Tibial nerve (tissue), 4 donors: ENCODE measurements around the gene RNF222. TPM values are rescaled to one million over a fixed set of nuclear protein-coding genes. Genes with fewer than 3 reads are reported as not detected.

Source experiments
- DNase-seq, 2 donors: peaks; one replicate each; pipeline ENCODE4 v3.0.0-alpha.2; 2019; ENCODE audit warnings: low spot score in 2 of 2
- H3K27ac ChIP-seq, 4 donors: fragments of 200-600 bp; sonication (generic) in 3 of 4; one replicate each; pipeline ENCODE4 v1.5.1; 2017 to 2019; ENCODE audit warnings: mild to moderate bottlenecking in 1 of 4
- H3K27me3 ChIP-seq, 2 donors: fragments of 200-600 bp; sonication (generic) in 1 of 2; one replicate each; pipeline versions ENCODE4 v1.5.1 to v1.6.0; 2017 to 2019
- H3K36me3 ChIP-seq, 3 donors: fragments of 200-600 bp; sonication (generic); one replicate each; pipeline ENCODE4 v1.5.1; 2018 to 2019
- H3K4me1 ChIP-seq, 4 donors: fragments of 200-600 bp; sonication (generic) in 3 of 4; one replicate each; pipeline ENCODE4 v1.5.1; 2017 to 2019
- H3K4me3 ChIP-seq, 4 donors: fragments of 200-600 bp; sonication (generic) in 3 of 4; one replicate each; pipeline ENCODE4 v1.5.1; 2017 to 2019; ENCODE audit warnings: mild to moderate bottlenecking in 1 of 4, moderate library complexity in 1 of 4
- H3K9me3 ChIP-seq, 4 donors: fragments of 200-600 bp; sonication (generic) in 3 of 4; one replicate each; pipeline ENCODE4 v1.5.1; 2017 to 2019
- CTCF ChIP-seq, 5 experiments: fragments of 200-600 bp in 3 of 5; fragments of 450-650 bp in 2 of 5; sonication (generic) in 3 of 5; IDR thresholded peaks; one replicate each; pipeline ENCODE4 v1.5.1; 2016 to 2019; ENCODE audit warnings: antibody characterized with exemption in 5 of 5, mild to moderate bottlenecking in 3 of 5, moderate library complexity in 2 of 5
- EP300 ChIP-seq, 2 donors: sonication (generic); formaldehyde crosslinking; IDR thresholded peaks; one replicate each; pipeline ENCODE4 v1.6.1; 2017; ENCODE audit warnings: antibody characterized with exemption in 2 of 2, mild to moderate bottlenecking in 1 of 2
- POLR2A ChIP-seq, 2 donors: fragments of 450-650 bp; IDR thresholded peaks; one replicate each; pipeline ENCODE4 v1.6.1; 2017; ENCODE audit warnings: antibody characterized with exemption in 2 of 2, mild to moderate bottlenecking in 2 of 2, moderate library complexity in 2 of 2
- WGBS, 2 donors: methylation state at CpG; one replicate each; pipeline ENCODE4 v1.1.5; 2018; 5-methylcytosine and 5-hydroxymethylcytosine counted together
- total RNA-seq, 4 donors: library from RNA; depleted of rRNA; stranded (reverse); fragments of >200 nt; gene quantifications; one replicate each; pipeline ENCODE4 v1.1.0, GENCODE V29; 2016

RNF222 gene
- total RNA-seq, 4 donors from 2014 or later: 0.59 TPM; not detected in 3

GRCh38 chr17:8345951-8346665, 51.5 kb downstream of the RNF222 start:
- no peak overlapping the region for H3K27ac ChIP-seq
- H3K4me3 ChIP-seq: no peak overlapping the region
- WGBS, 2 donors: 79 to 82% methylated on average over 5 of the region's 5 CpGs
- TF ChIP-seq POLR2A (IDR thresholded peaks at IDR 0.05) (no peak), EP300 (IDR thresholded peaks at IDR 0.05) (no peak), CTCF (IDR thresholded peaks at IDR 0.05) (no peak)
- no peaks in the 10 kb centered on the region for H3K9me3 ChIP-seq
- H3K36me3 ChIP-seq: no peaks in the 10 kb centered on the region
- no peak for DNase-seq
- H3K27me3 ChIP-seq: peaks cover 0 to 10% of the 10 kb centered on the region in 2 donors
- no peaks in the 10 kb centered on the region for H3K4me1 ChIP-seq

GRCh38 chr17:8345052-8345690, 52.5 kb downstream of the RNF222 start:
- WGBS, 2 donors: 70% methylated on average over 6 of the region's 6 CpGs
- TF ChIP-seq POLR2A (IDR thresholded peaks at IDR 0.05) (no peak), EP300 (IDR thresholded peaks at IDR 0.05) (no peak), CTCF (IDR thresholded peaks at IDR 0.05) (no peak)
- H3K27ac ChIP-seq: no peak overlapping the region

DNA sequence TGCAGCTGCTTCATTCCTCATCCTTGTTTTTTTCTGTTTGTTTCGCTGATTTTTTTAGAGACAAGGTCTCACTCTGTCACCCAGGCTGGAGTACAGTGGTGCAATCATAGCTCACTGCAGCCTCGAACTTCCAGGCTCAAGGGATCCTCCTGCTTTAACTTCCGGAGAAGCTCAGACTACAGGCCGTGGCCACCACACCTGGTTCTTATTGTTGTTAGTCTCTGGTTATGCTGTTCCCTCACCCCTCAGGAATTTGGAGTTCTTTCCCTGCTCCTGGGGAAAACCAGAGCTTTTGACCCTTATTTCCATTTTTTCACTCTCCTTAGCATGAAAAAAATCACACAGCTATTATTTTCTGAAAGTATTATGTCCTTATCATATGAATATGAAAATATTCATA, 56.2 kb downstream of the RNF222 start:
- Histone ChIP-seq H3K4me3 (no peak overlapping the region), H3K27me3 (peaks cover 0 to 7% of the 10 kb centered on the region in 2 donors), H3K4me1 (no peaks in the 10 kb centered on the region), H3K9me3 (no peaks in the 10 kb centered on the region), H3K27ac (no peak overlapping the region), H3K36me3 (no peaks in the 10 kb centered on the region)
- no peak for TF ChIP-seq CTCF (IDR thresholded peaks at IDR 0.05)
- no peak for TF ChIP-seq POLR2A (IDR thresholded peaks at IDR 0.05)
- no peak for TF ChIP-seq EP300 (IDR thresholded peaks at IDR 0.05)
- no peak for DNase-seq
- 40 to 46% methylated on average over 4 of the region's 4 CpGs for WGBS, 2 donors

More at GRCh38 chr17:8345052-8345690, 52.5 kb downstream of the RNF222 start:
- Histone ChIP-seq H3K4me3 (no peak overlapping the region), H3K9me3 (no peaks in the 10 kb centered on the region), H3K36me3 (no peaks in the 10 kb centered on the region), H3K27me3 (peaks cover 0 to 10% of the 10 kb centered on the region in 2 donors), H3K4me1 (no peaks in the 10 kb centered on the region)
- no peak for DNase-seq

Other genes with a start within 250 kb of the RNF222 start
- 100 to 1,000 TPM; 157 to 328 (median 204) TPM for gene PER1, start 245.4 kb downstream of the RNF222 start, total RNA-seq
- gene VAMP2, start 234.9 kb downstream of the RNF222 start, total RNA-seq: 10 to 100 TPM; 48.0 to 72.1 (median 59.0) TPM
- gene TMEM107, start 221.4 kb downstream of the RNF222 start, total RNA-seq: 10 to 100 TPM; 28.2 to 47.1 (median 38.2) TPM
- gene BORCS6, start 207.6 kb downstream of the RNF222 start, total RNA-seq: 10 to 100 TPM; 13.8 to 22.4 (median 19.4) TPM
- 10 to 100 TPM; 31.2 to 78.1 (median 39.6) TPM for gene AURKB, start 187.3 kb downstream of the RNF222 start, total RNA-seq
- gene CTC1, start 149.8 kb downstream of the RNF222 start, total RNA-seq: 10 to 100 TPM; 22.3 to 30.1 (median 25.3) TPM
- 10 to 100 TPM; 19.2 to 39.9 (median 29.5) TPM for gene PFAS, start 148.5 kb downstream of the RNF222 start, total RNA-seq
- gene RANGRF, start 109.2 kb downstream of the RNF222 start, total RNA-seq: 10 to 100 TPM; 23.0 to 35.4 (median 25.1) TPM
- 1 to 10 TPM; 2.5 to 7.0 (median 6.1) TPM for gene SLC25A35, start 102.4 kb downstream of the RNF222 start, total RNA-seq
- gene ARHGEF15, start 87.6 kb downstream of the RNF222 start, total RNA-seq: 10 to 100 TPM in 2 of 4 donors, 1 to 10 TPM in 2; 6.7 to 77.7 (median 12.0) TPM
- gene ODF4, start 58.0 kb downstream of the RNF222 start, total RNA-seq: not detected
- gene RPL26, start 14.6 kb downstream of the RNF222 start, total RNA-seq: 1,000 to 10,000 TPM; 2,635 to 3,277 (median 2,694) TPM
- 100 to 1,000 TPM in 1 of 4 donors, 10 to 100 TPM in 3; 63.6 to 102 (median 84.1) TPM for gene NDEL1, start 38.1 kb upstream of the RNF222 start, total RNA-seq
- gene MYH10, start 232.9 kb upstream of the RNF222 start, total RNA-seq: 10 to 100 TPM; 29.3 to 50.0 (median 35.4) TPM